ENCODE data around the gene SIRT2.

DNA sequence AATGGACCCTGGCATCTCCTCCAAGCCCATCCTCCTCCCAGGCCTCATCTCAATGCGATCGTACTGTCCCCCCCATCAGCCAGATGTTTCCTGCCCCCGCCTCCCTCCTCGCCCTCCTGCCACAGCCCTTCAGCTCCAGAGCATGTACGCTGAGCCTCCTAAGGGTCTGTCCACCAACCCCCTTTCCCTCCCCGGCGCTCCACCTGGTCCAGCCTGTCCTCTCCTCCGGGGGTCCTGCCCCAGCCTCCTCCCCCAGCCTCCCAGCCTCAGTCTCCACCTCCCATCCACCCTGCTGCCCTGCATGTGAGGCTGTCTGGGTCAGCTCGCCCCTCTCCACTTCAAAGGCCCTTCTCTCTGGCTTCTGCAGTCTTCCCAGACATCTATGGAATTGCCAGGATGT, 4.5 kb downstream of the SIRT2 start:
- TF ChIP-seq, protein P1, sequence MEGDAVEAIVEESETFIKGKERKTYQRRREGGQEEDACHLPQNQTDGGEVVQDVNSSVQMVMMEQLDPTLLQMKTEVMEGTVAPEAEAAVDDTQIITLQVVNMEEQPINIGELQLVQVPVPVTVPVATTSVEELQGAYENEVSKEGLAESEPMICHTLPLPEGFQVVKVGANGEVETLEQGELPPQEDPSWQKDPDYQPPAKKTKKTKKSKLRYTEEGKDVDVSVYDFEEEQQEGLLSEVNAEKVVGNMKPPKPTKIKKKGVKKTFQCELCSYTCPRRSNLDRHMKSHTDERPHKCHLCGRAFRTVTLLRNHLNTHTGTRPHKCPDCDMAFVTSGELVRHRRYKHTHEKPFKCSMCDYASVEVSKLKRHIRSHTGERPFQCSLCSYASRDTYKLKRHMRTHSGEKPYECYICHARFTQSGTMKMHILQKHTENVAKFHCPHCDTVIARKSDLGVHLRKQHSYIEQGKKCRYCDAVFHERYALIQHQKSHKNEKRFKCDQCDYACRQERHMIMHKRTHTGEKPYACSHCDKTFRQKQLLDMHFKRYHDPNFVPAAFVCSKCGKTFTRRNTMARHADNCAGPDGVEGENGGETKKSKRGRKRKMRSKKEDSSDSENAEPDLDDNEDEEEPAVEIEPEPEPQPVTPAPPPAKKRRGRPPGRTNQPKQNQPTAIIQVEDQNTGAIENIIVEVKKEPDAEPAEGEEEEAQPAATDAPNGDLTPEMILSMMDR (IDR thresholded peaks at IDR 0.05) = no peak
- TF ChIP-seq TCF7L2 (IDR thresholded peaks at IDR 0.05; ENCODE audit: low read depth, low read length) = no peak
- TF ChIP-seq POLR2AphosphoS5 (IDR thresholded peaks at IDR 0.05; ENCODE audit: low read depth, low read length) = no peak

All from Panc1 (cell line).